H1 (cell line): Measurements from ENCODE around the gene ST3GAL3. TPM values are rescaled to one million over a fixed set of nuclear protein-coding genes. Genes with fewer than 3 reads are reported as not detected.

Experiments
- CHD1 ChIP-seq: IDR thresholded peaks from 2 replicates; pipeline ENCODE4 v1.6.1; 2012; ENCODE audit warnings: low read depth, low read length, improper control_type of control experiment
- CTBP2 ChIP-seq: IDR thresholded peaks from 2 replicates; pipeline ENCODE4 v1.7.0; 2011; ENCODE audit warnings: borderline replicate concordance, mild to moderate bottlenecking, moderate library complexity, mixed read lengths, low read length; ENCODE audit not compliant: insufficient read depth, insufficient read length
- EZH2 ChIP-seq: fragments of 200-600 bp; sonication (generic); IDR thresholded peaks from 2 replicates; pipeline ENCODE4 v1.7.1; 2012; ENCODE audit warnings: low read depth, mild to moderate bottlenecking, moderate library complexity, low read length, inconsistent platforms; ENCODE audit not compliant: severe bottlenecking
- GABPA ChIP-seq: IDR thresholded peaks from 2 replicates; pipeline ENCODE4 v1.6.1; 2011; ENCODE audit warnings: mild to moderate bottlenecking, low read length, moderate library complexity, borderline replicate concordance; ENCODE audit not compliant: insufficient read depth
- JUN ChIP-seq: IDR thresholded peaks from 2 replicates; pipeline ENCODE4 v1.6.1; 2011; ENCODE audit warnings: low read depth, mild to moderate bottlenecking, improper control_type of control experiment, low read length
- KDM5A ChIP-seq: fragments of 200-600 bp; IDR thresholded peaks from 2 replicates; pipeline ENCODE4 v1.7.1; 2012; ENCODE audit warnings: mild to moderate bottlenecking, low read length, inconsistent platforms, mixed read lengths
- SP2 ChIP-seq: IDR thresholded peaks from 2 replicates; pipeline ENCODE4 v1.6.1; 2012; ENCODE audit warnings: mild to moderate bottlenecking, low read length, inconsistent platforms
- SUZ12 ChIP-seq: fragments of 200-600 bp; sonication (generic); IDR thresholded peaks from 2 replicates; pipeline ENCODE4 v1.6.1; 2012; ENCODE audit warnings: mild to moderate bottlenecking, inconsistent platforms, low read length, moderate library complexity, mixed read lengths
- TAF1 ChIP-seq: IDR thresholded peaks from 2 replicates; pipeline ENCODE4 v1.6.1; 2011; ENCODE audit warnings: mild to moderate bottlenecking, low read depth, low read length
- TBP ChIP-seq: IDR thresholded peaks from 2 replicates; pipeline ENCODE4 v1.6.1; 2011; ENCODE audit warnings: low read depth, low read length, improper control_type of control experiment
- TCF12 ChIP-seq: IDR thresholded peaks from 2 replicates; pipeline ENCODE4 v1.6.1; 2011; ENCODE audit warnings: low read depth, mild to moderate bottlenecking, low read length
- TEAD4 ChIP-seq: IDR thresholded peaks from 2 replicates; pipeline ENCODE4 v1.6.1; 2012; ENCODE audit warnings: low read depth, low read length, inconsistent platforms, mixed read lengths
- polyA plus RNA-seq, 7 experiments: library from polyadenylated mRNA; depleted of rRNA in 3 of 7; stranded (reverse) in 5 of 7; unstranded in 2 of 7; fragments of >200 nt in 5 of 7; fragments of 200-250 nt in 2 of 7; gene quantifications; 1 replicate in 5 of 7; 2 replicates in 1 of 7; 4 replicates in 1 of 7; pipeline versions ENCODE4 v1.2.1 to v1.2.3, GENCODE V29; 2011 to 2013; ENCODE audit warnings: missing spikeins in 2 of 7, mixed read lengths in 2 of 7
- total RNA-seq: library from RNA; stranded (reverse); fragmentation: NEBNext Ultra II Directional; extraction: Animal tissue kit (Norgen Biotek cat#: 25700); gene quantifications from 2 replicates; pipeline ENCODE4 v1.2.1, GENCODE V29; 2021
- TF ChIP-seq, protein P1 (sequence below): IDR thresholded peaks from 2 replicates; pipeline ENCODE4 v1.6.1; 2011; ENCODE audit warnings: low read length, improper control_type of control experiment
- TF ChIP-seq, protein P2 (sequence below): IDR thresholded peaks from 2 replicates; pipeline ENCODE4 v1.6.1; 2012; ENCODE audit warnings: inconsistent platforms

Gene ST3GAL3
- total and polyA plus RNA-seq, 2 of the 8 experiments (the other 6 are each of a cell fraction or from before 2014, with no cell fraction given), result 6.8 to 7.0 TPM

DNA sequence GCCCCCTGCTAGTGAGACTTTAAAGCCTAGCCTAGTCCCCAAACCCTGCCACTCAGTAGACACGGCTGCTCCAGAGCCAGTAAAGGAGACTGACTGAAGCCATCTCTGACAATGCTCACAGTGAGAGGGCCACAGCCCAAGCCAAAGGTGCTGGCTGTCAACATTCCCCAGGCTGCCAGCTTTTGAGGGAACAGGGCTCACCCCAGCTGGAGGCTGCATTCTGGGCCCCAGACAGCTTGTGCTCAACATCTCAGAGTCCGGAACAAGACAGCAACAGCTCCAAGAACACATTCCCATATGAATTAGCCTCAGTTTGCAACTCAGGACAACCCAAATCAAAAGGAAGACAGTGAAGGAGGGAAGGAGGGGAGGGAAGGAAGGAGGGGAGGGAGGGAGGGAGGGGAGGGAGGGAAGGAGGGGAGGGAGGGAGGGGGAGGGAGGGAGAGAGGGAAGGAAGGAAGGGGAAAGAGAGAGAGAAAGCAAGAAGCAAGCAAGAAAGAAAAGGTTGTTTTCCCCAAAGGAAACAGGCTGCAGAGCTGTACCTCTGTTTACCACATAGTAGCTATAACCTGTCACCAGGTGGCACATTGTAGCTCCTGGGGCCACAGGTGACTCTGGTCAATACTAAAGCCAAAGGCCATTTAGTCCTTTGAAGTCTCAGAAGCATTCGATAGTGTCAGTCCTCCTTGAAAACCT, 231.7 kb downstream of the ST3GAL3 start (continued):
- TF ChIP-seq CTBP2, result peak; percentile 85
- no peak for TF ChIP-seq CHD1
- TF ChIP-seq, protein P1, sequence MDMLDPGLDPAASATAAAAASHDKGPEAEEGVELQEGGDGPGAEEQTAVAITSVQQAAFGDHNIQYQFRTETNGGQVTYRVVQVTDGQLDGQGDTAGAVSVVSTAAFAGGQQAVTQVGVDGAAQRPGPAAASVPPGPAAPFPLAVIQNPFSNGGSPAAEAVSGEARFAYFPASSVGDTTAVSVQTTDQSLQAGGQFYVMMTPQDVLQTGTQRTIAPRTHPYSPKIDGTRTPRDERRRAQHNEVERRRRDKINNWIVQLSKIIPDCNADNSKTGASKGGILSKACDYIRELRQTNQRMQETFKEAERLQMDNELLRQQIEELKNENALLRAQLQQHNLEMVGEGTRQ, result no peak
- no peak for TF ChIP-seq SUZ12
- no peak for TF ChIP-seq JUN
- TF ChIP-seq SP2, result no peak
- TF ChIP-seq TEAD4, result 0 out of 2 replicates have a peak, but pooled peaks have one; percentile 52
- TF ChIP-seq GABPA, result no peak
- TF ChIP-seq TCF12, result no peak
- TF ChIP-seq KDM5A, result no peak
- TF ChIP-seq, protein P2, sequence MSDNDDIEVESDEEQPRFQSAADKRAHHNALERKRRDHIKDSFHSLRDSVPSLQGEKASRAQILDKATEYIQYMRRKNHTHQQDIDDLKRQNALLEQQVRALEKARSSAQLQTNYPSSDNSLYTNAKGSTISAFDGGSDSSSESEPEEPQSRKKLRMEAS, result no peak
- no peak for TF ChIP-seq TBP
- no peak for TF ChIP-seq EZH2
- no peak for TF ChIP-seq TAF1
